IMR-90 (cell line): Measurements from ENCODE around the gene GCSAM. TPM values are rescaled to one million over a fixed set of nuclear protein-coding genes. Genes with fewer than 3 reads are reported as not detected.

Source experiments
- ATAC-seq: fragments of 200-7000 bp; cut with Tn5 transposase; 2 replicates; pipeline ENCODE4 v1.9.1; 2020; ENCODE audit warnings: low read depth, mild to moderate bottlenecking, moderate library complexity
- BruUV-seq: library from RNA; stranded (reverse); fragments of 400-500 nt; replicated peaks from 2 replicates; lab custom pipeline; 2021; lab: Mats Ljungman, UMichigan
- CTCF ChIA-PET: fragments of 300-600 bp; formaldehyde crosslinking; extraction: SDS; loops from one replicate; lab custom pipeline; 2021; ENCODE audit warnings: antibody characterized with exemption; lab: Yijun Ruan, JAX
- POLR2A ChIA-PET: fragments of 300-600 bp; sonication (Branson Sonifier 250); formaldehyde crosslinking; loops from one replicate; lab custom pipeline; 2022; ENCODE audit warnings: antibody characterized with exemption; ENCODE audit not compliant: unreplicated experiment; lab: Charles Lee
- DNase-seq: peaks from one replicate; pipeline ENCODE4 v3.0.0; 2013
- H2AFZ ChIP-seq: replicated peaks from 2 replicates; pipeline ENCODE3; 2013; ENCODE audit warnings: low read length, mild to moderate bottlenecking; ENCODE audit not compliant: poor library complexity
- H2AK5ac ChIP-seq: 2 replicates; pipeline ENCODE4 v1.6.1; 2013; ENCODE audit warnings: low read depth, low read length, inconsistent platforms
- H2AK9ac ChIP-seq: replicated peaks from 2 replicates; pipeline ENCODE3; 2013; ENCODE audit warnings: mild to moderate bottlenecking, low read depth, low read length, moderate library complexity; ENCODE audit not compliant: poor library complexity
- H2BK120ac ChIP-seq: 2 replicates; pipeline ENCODE4 v1.6.1; 2013; ENCODE audit warnings: low read depth, low read length, inconsistent platforms
- H2BK15ac ChIP-seq: 3 replicates; pipeline ENCODE4 v1.6.1; 2013; ENCODE audit warnings: low read depth, low read length, inconsistent platforms
- H2BK20ac ChIP-seq: 2 replicates; pipeline ENCODE4 v1.6.1; 2013; ENCODE audit warnings: low read depth, mild to moderate bottlenecking, inconsistent platforms, low read length, moderate library complexity
- H2BK5ac ChIP-seq: 2 replicates; pipeline ENCODE4 v1.6.1; 2013; ENCODE audit warnings: mild to moderate bottlenecking, low read depth, low read length, inconsistent platforms; ENCODE audit not compliant: poor library complexity, severe bottlenecking
- H3K14ac ChIP-seq: replicated peaks from 2 replicates; pipeline ENCODE4 v1.6.1; 2013; ENCODE audit warnings: low read depth, low read length, inconsistent platforms
- H3K18ac ChIP-seq: 2 replicates; pipeline ENCODE4 v1.6.1; 2013; ENCODE audit warnings: low read depth, low read length, control low read depth
- H3K23ac ChIP-seq: 2 replicates; pipeline ENCODE4 v1.6.1; 2013; ENCODE audit warnings: low read depth, low read length, inconsistent platforms
- H3K27ac ChIP-seq: 2 replicates; pipeline ENCODE4 v1.5.1; 2013; ENCODE audit warnings: mild to moderate bottlenecking, control low read depth, low read length; ENCODE audit not compliant: insufficient read depth
- H3K27me3 ChIP-seq: 2 replicates; pipeline ENCODE4 v1.6.1; 2013; ENCODE audit warnings: low read length; ENCODE audit not compliant: control insufficient read depth, insufficient read depth
- H3K36me3 ChIP-seq: 2 replicates; pipeline ENCODE4 v1.6.1; 2013; ENCODE audit warnings: low read length, mixed read lengths; ENCODE audit not compliant: control insufficient read depth, insufficient read depth
- H3K4ac ChIP-seq: 2 replicates; pipeline ENCODE4 v1.6.1; 2013; ENCODE audit warnings: low read depth, low read length, inconsistent platforms
- H3K4me1 ChIP-seq: 2 replicates; pipeline ENCODE4 v1.6.1; 2013; ENCODE audit warnings: low read length, mixed read lengths; ENCODE audit not compliant: control insufficient read depth, insufficient read depth
- H3K4me2 ChIP-seq: 2 replicates; pipeline ENCODE4 v1.6.1; 2013; ENCODE audit warnings: low read depth, mild to moderate bottlenecking, control low read depth, low read length, moderate library complexity
- H3K4me3 ChIP-seq: 2 replicates; pipeline ENCODE4 v1.5.1; 2013; ENCODE audit warnings: low read depth, mild to moderate bottlenecking, control low read depth, low read length, moderate library complexity; ENCODE audit not compliant: insufficient read depth
- H3K56ac ChIP-seq: 2 replicates; pipeline ENCODE4 v1.6.1; 2013; ENCODE audit warnings: low read length, inconsistent platforms; ENCODE audit not compliant: insufficient read depth; ENCODE audit errors: extremely low read depth
- H3K79me1 ChIP-seq, 2 experiments: 2 replicates each; pipeline ENCODE4 v1.6.1; 2013; ENCODE audit warnings: low read length in 2 of 2, inconsistent platforms in 1 of 2, low read depth in 1 of 2
- H3K9ac ChIP-seq: 2 replicates; pipeline ENCODE4 v1.6.1; 2013; ENCODE audit warnings: low read depth, low read length, control low read depth
- H3K9me1 ChIP-seq: 2 replicates; pipeline ENCODE4 v1.6.1; 2013; ENCODE audit warnings: low read length, inconsistent platforms; ENCODE audit not compliant: insufficient read depth
- H3K9me3 ChIP-seq: 2 replicates; pipeline ENCODE4 v1.6.1; 2013; ENCODE audit warnings: low read length; ENCODE audit not compliant: control insufficient read depth, insufficient read depth
- H4K20me1 ChIP-seq: 2 replicates; pipeline ENCODE4 v1.6.1; 2013; ENCODE audit warnings: low read length, inconsistent platforms; ENCODE audit not compliant: insufficient read depth
- H4K5ac ChIP-seq: 2 replicates; pipeline ENCODE4 v1.6.1; 2013; ENCODE audit warnings: mild to moderate bottlenecking, low read depth, low read length, control low read depth
- H4K8ac ChIP-seq, 2 experiments: 2 replicates each; pipeline ENCODE4 v1.6.1; 2013; ENCODE audit warnings: low read depth in 2 of 2, low read length in 2 of 2, control low read depth in 1 of 2, inconsistent platforms in 1 of 2
- H4K91ac ChIP-seq: 2 replicates; pipeline ENCODE4 v1.6.1; 2013; ENCODE audit warnings: low read depth, low read length, inconsistent platforms; ENCODE audit not compliant: insufficient read depth
- BHLHE40 ChIP-seq: fragments of 150-350 bp; IDR thresholded peaks from 2 replicates; pipeline ENCODE4 v1.6.1; 2016; ENCODE audit warnings: mild to moderate bottlenecking, low read depth, low read length
- CEBPB ChIP-seq: IDR thresholded peaks from 2 replicates; pipeline ENCODE4 v1.6.1; 2012; ENCODE audit warnings: low read depth, low read length, improper control_type of control experiment
- CHD1 ChIP-seq: IDR thresholded peaks from 2 replicates; pipeline ENCODE4 v1.6.1; 2012; ENCODE audit warnings: low read depth, low read length, improper control_type of control experiment
- CTCF ChIP-seq: conservative IDR thresholded peaks from 2 replicates; pipeline ENCODE4 v1.5.1; 2012; ENCODE audit warnings: mild to moderate bottlenecking, low read depth, low read length, improper control_type of control experiment
- ELK1 ChIP-seq: fragments of 150-350 bp; IDR thresholded peaks from 2 replicates; pipeline ENCODE4 v1.6.1; 2016; ENCODE audit warnings: low read depth, mild to moderate bottlenecking, low read length, moderate library complexity, borderline replicate concordance
- FOS ChIP-seq: fragments of 150-350 bp; IDR thresholded peaks from 2 replicates; pipeline ENCODE4 v1.6.1; 2016; ENCODE audit warnings: low read depth, low read length
- MAZ ChIP-seq: IDR thresholded peaks from 2 replicates; pipeline ENCODE4 v1.6.1; 2012; ENCODE audit warnings: low read depth, mild to moderate bottlenecking, low read length, improper control_type of control experiment, moderate library complexity, borderline replicate concordance
- MXI1 ChIP-seq: IDR thresholded peaks from 2 replicates; pipeline ENCODE4 v1.6.1; 2012; ENCODE audit warnings: low read depth, mild to moderate bottlenecking, low read length, moderate library complexity, borderline replicate concordance
- RAD21 ChIP-seq: IDR thresholded peaks from 2 replicates; pipeline ENCODE4 v1.6.1; 2012; ENCODE audit warnings: low read length, improper control_type of control experiment
- RCOR1 ChIP-seq: IDR thresholded peaks from 2 replicates; pipeline ENCODE4 v1.6.1; 2012; ENCODE audit warnings: mild to moderate bottlenecking, low read length, improper control_type of control experiment; ENCODE audit not compliant: insufficient replicate concordance
- RFX5 ChIP-seq: IDR thresholded peaks from 2 replicates; pipeline ENCODE4 v1.8.0; 2012; ENCODE audit warnings: low read depth, mild to moderate bottlenecking, low read length, moderate library complexity
- SMC3 ChIP-seq: fragments of 150-350 bp; IDR thresholded peaks from 2 replicates; pipeline ENCODE4 v1.6.1; 2016; ENCODE audit warnings: low read depth, mild to moderate bottlenecking, antibody characterized with exemption, low read length, moderate library complexity
- USF2 ChIP-seq: fragments of 150-350 bp; IDR thresholded peaks from 2 replicates; pipeline ENCODE4 v1.6.1; 2017; ENCODE audit warnings: mild to moderate bottlenecking, antibody characterized with exemption, low read length, low read depth
- WGBS, 2 experiments: methylation state at CpG; one replicate each; pipeline versions ENCODE4 v1.1.5 to v1.1.7; 2013; ENCODE audit warnings: missing lambda C conversion rate in 2 of 2; ENCODE audit not compliant: insufficient read length in 1 of 2; ENCODE audit errors: extremely low coverage in 2 of 2; 5-methylcytosine and 5-hydroxymethylcytosine counted together
- dilution Hi-C: fragments of 300-500 bp; cut with HindIII; formaldehyde crosslinking; loops from one replicate; pipeline ENCODE4 v1.14.3; 2018; ENCODE audit warnings: low sequenced_read_pairs; ENCODE audit not compliant: unreplicated experiment
- in situ Hi-C: fragments of 300-500 bp; cut with MboI; formaldehyde crosslinking; loops from 3 replicates; pipeline ENCODE4 v1.14.3; 2019; ENCODE audit warnings: low sequenced_read_pairs, inconsistent platforms, mixed read lengths
- intact Hi-C: fragments of 100-400 bp; cut with micrococcal nuclease; formaldehyde crosslinking; loops from 2 replicates; pipeline ENCODE4 v1.10.0; 2022
- polyA plus RNA-seq, 3 experiments: library from polyadenylated mRNA; depleted of rRNA; stranded (reverse); fragments of >200 nt; gene quantifications; 2 replicates each; pipeline ENCODE4 v1.2.3, GENCODE V29; 2012; ENCODE audit warnings: low replicate concordance in 1 of 3
- total RNA-seq: library from RNA; depleted of rRNA; stranded (reverse); fragments of >200 nt; gene quantifications from 2 replicates; pipeline ENCODE4 v1.2.3, GENCODE V29; 2012

Gene GCSAM
- total and polyA plus RNA-seq, 2 of the 4 experiments (the other 2 are of a cell fraction), result not detected

GRCh38 chr3:112074616-112075497 lies 58.2 kb downstream of the GCSAM start:
- CTCF ChIA-PET, result no interaction called here
- peak overlapping the region; percentile 41; the same call in 1 of the 2 replicates for H4K5ac ChIP-seq
- no TSS peak for BruUV-seq
- peak overlapping the region; percentile 75 for H2BK120ac ChIP-seq
- peaks cover 10% of the 10 kb centered on the region for H3K4me1 ChIP-seq
- H2AFZ ChIP-seq, result peak overlapping the region; percentile 90
- dilution Hi-C loops, result no loop called here
- peak overlapping the region; percentile 73 for H3K4ac ChIP-seq
- peak overlapping the region; percentile 70 for H3K27ac ChIP-seq
- H3K18ac ChIP-seq, result peak overlapping the region; percentile 88
- H3K9me3 ChIP-seq, result no peaks in the 10 kb centered on the region
- DNase-seq, result peak; percentile 97
- H4K20me1 ChIP-seq, result no peaks in the 10 kb centered on the region
- 0% methylated on average over 1 of the region's 6 CpGs; no CpG with 5 or more reads in 1 of the 2 experiments for WGBS, 2 experiments
- H3K9me1 ChIP-seq, result peaks cover 6% of the 10 kb centered on the region
- in situ Hi-C loops, result no loop called here
- peak overlapping the region; percentile 6; the same call in 1 of the 2 replicates for H3K4me3 ChIP-seq
- H2BK20ac ChIP-seq, result peak overlapping the region; percentile 59
- H3K79me1 ChIP-seq, result no peaks in the 10 kb centered on the region
- peak overlapping the region; percentile 79; the same call in 1 of the 3 replicates for H2BK15ac ChIP-seq
- peaks cover 1% of the 10 kb centered on the region; the same call in 1 of the 2 replicates for H3K27me3 ChIP-seq
- H2BK5ac ChIP-seq, result peak overlapping the region; percentile 97
- H3K9ac ChIP-seq, result no peak overlapping the region
- POLR2A ChIA-PET, result no interaction called here
- peak overlapping the region; percentile 62 for H2AK9ac ChIP-seq
- peak overlapping the region; percentile 30 for H2AK5ac ChIP-seq
- H3K56ac ChIP-seq, result no peak overlapping the region
- ATAC-seq, result peak; percentile 97
- H3K36me3 ChIP-seq, result no peaks in the 10 kb centered on the region
- H3K14ac ChIP-seq, result peak overlapping the region; percentile 46
- H4K8ac ChIP-seq, result peak overlapping the region in 1 of 2 experiments; percentile 76; a peak in 2 of 4 replicates
- H4K91ac ChIP-seq, result peak overlapping the region; percentile 9; the same call in 1 of the 2 replicates
- peak overlapping the region; percentile 43 for H3K23ac ChIP-seq
- peak overlapping the region; percentile 85 for H3K4me2 ChIP-seq
- intact Hi-C loops, result no loop called here
- TF ChIP-seq CHD1 (peak; percentile 66; the same call in 1 of the 2 replicates), BHLHE40 (peak; percentile 82), RCOR1 (no peak), USF2 (peak; percentile 85), ELK1 (no peak), MAZ (no peak), SMC3 (no peak), RFX5 (no peak), FOS (peak; percentile 52; the same call in 1 of the 2 replicates), MXI1 (peak; percentile 75), RAD21 (no peak), CTCF (no peak), CEBPB (peak; percentile 78)
